Hindlimb muscle (tissue), 1 donor: Measurements from ENCODE around the gene ARID3B. TPM values are rescaled to one million over a fixed set of nuclear protein-coding genes. Genes with fewer than 3 reads are reported as not detected.
"Not testable (repeated sequence)": the region's sequence is repeated elsewhere in the genome, so short reads cannot be mapped to it uniquely, and the experiment has no call there.

ENCODE experiments used
- DNase-seq: peaks from one replicate; pipeline ENCODE4 v3.0.0-alpha.2; 2013
- polyA plus RNA-seq: library from polyadenylated mRNA; unstranded; fragments of 120-200 nt; gene quantifications from one replicate; pipeline ENCODE4 v1.2.1, GENCODE V29; 2013; ENCODE audit not compliant: insufficient read length

ARID3B gene, protein sequence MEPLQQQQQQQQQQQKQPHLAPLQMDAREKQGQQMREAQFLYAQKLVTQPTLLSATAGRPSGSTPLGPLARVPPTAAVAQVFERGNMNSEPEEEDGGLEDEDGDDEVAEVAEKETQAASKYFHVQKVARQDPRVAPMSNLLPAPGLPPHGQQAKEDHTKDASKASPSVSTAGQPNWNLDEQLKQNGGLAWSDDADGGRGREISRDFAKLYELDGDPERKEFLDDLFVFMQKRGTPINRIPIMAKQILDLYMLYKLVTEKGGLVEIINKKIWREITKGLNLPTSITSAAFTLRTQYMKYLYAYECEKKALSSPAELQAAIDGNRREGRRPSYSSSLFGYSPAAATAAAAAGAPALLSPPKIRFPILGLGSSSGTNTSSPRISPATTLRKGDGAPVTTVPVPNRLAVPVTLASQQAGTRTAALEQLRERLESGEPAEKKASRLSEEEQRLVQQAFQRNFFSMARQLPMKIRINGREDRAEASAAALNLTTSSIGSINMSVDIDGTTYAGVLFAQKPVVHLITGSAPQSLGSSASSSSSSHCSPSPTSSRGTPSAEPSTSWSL
- 5.6 TPM for polyA plus RNA-seq

DNA sequence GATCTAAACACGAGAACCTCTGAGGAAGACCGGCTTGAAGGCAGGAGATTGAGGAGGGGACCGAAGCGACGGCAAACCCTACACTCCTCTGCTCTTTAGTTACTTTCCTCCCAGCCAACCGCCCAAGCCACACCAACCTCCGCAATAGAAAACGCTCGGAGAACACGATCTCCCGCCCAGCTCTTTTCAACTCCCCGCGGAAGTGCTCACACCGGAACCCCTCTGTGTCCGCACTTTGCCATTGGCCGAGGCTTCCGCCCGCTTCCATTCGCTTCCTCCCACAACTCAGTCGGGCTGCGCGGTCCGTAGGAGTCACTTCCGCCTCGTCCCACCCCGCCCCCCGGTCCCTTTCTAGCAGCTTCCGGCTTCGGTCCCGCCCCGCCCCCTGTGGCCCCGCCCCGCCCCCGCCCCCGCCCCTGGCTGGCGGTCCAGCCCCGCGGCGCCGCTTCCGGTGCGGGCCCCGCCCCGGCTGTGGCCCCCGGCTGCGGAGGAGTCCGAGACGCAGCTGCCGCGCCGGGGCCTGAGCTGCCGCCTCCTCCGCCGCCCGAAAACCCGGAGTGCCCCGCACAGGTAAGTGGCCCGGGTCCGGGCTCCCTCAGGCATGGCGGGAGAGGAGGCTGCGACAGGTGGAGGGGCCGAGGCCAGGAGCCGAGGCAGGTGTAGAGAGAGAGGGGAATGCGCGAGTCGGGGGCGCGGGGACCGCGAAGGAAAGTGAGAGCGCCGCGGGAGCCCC lies at the start of gene ARID3B:
TSS of gene ARID3B (plus strand) at position 460 of the 733 bp plus-strand sequence. CDS start 2,717 bp downstream, outside the sequence.
- DNase-seq: peak; percentile 95

DNA sequence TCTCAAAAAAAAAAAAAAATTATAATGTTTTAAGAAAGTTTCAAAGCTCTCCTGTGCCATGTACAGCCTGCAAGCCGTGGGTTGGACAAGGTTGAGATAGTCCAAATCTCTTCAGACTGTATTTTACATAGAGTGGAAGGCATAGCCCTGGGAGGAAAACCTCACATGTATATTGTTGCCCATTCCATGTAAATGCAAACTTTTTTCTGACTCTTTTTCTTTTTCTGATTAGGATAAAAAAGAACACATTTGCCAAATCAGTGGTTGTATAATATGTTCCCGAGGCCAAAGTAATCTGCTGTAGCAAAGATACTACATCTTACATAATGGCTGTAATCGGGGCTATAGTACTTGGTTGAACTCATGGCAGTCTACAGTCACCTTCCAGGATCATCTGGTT lies 44.4 kb upstream of the ARID3B start:
- DNase-seq: no peak

DNA sequence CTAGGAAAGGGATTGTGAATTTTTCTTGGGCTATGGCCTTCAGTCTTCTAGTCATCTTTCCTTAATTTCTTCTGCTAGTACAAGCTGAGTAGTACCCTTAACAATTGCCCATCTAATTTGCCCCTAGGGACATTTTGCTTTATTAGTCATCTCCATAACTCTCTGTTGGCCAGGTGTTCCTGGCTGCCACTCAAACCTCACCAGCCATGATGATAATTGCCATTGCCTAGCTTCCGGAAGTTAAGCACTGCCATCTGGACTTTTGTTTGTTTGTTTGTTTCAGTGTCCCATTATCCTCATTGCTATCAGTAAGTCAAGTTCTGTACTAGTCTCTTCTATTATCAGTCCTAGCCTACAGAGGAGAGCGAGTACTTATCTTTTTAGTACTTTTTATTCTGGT lies 43.4 kb upstream of the ARID3B start:
- DNase-seq: no peak

DNA sequence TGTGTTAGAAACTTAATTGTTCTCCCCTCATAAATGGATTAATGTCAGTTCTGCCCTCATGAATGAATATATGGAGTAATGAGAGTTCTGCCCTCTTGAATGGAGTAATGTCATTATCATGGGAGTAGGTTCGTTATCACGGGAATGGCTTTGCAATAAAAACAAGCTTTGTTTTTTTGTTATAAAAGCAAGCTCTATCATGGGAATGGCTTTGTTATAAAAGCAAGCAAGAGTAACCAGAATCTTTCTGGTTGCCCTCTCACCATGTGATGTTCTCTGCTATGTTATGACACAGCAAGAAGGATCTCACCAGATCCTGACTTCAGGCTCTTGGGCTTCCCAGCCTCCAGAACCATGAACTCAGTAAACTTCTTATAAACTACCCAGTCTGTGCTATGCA lies 41.7 kb upstream of the ARID3B start:
- DNase-seq: no peak

DNA sequence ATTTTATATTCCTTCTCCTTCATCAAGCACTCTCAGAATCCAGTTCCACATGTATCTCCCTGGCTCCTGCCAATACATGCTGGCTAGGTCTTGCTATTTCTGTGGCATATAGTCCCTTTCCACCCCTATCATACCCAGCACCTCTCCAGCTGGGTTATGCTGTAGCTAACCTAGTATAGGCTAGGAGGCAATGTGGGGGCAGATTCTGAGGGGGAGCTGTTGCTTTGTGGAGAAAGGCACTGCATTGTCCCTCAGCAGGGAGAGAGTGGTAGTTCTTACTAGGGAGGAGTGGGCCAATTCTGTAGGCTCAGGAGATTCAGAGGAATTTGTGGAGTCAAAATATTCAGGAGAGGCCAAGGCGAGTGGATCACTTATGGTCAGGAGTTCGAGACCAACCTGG lies 40.6 kb upstream of the ARID3B start:
- DNase-seq: no peak

DNA sequence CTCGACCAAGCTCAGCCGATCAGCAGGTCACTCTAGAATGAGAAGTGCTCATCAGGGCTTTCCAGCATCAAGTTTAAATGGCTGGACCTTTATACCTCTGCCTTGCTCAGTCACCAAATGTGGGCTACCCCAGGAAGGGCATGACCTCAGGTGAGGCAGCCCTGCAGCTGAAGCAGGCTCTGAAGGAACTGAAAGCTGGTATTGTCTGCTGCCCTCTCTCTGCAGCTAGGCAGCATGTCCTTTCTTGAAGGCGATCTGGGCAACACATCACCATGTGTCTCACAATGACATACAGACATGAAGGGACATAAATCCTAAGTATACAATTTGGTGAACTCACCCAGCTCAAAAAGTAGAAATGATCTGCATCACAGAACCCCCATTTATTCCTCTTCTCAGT lies 38.7 kb upstream of the ARID3B start:
- no peak for DNase-seq

DNA sequence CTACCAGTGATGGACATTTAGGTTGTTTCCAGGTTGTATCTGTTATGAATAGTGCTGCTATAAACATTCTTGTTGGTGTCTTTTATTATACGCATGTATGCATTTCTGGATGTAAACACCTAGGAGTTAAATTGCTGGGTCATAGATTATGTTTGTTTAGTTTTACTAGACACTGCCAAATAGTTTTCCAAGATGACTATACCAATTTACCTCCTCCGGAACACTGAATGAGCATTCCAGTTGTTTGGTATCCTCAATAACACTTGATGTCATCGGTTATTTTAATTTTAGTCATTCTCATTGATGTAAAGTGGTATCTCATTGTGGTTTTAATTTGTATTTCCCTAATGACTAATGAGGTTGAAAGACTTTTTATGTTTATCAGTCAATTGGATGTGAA lies 36.6 kb upstream of the ARID3B start:
- no peak for DNase-seq

DNA sequence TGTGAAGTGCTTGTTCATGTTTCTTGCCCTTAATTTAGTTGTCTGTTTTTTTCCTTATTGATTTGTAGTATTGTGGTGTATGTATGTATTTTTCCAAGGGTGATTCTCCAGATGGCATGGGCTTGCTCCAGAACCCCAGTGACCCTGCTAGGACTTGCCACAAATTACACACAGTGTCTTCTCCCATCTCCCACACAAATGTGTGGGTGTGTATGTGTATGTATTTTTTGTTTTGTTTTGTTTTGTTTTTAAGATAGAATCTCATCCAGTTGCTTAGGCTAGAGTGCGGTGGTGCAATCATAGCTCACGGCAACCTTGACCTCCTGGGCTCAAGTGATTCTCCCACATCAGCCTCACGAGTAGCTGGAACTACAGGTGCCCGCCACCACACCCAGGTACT lies 36.2 kb upstream of the ARID3B start:
- DNase-seq: no peak

DNA sequence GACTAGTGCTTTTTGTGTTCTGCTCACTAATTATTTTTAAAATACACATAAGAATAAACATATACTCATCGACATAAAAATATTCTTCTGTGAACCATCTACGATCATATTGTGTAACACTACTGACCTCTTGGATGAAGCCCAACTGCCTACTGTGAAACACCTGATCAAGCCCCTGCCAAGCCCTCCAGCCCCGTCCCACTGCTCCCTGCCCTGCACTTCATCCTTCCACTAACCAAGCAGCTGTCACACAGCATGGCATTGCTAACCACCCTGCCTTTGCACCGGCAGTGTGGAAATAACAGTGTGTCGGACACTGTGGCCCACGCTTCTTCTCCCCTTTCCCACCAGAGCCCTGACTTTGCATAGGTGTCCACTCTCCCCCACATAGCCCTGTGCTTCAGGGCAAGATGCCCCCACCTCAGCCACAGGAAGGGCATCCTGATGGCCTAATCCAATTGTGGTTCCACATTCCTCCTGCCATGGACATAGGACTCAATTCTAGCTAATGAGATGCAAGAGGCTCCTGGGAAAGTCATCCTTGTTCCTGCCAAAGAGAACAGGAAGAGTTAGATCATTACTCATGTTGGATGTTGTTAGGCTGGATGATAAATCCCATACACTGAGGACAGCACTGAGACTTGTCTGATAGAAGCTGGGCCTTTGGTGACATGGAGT lies 35.0 kb upstream of the ARID3B start:
- no peak for DNase-seq

DNA sequence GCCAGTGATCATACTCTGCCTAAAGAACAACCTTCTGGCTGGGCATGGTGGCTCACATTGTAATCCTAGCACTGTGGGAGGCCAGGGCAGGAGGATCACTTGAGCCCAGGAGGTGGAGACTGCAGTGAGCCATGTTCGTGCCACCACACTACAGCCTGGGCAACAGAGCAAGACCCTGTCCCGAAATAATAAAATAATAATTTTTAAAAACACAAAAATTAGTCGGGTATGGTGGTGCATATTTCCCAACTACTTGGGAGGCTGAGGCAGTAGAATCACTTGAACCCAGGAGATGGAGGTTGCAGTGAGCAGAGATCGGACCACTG lies 34.5 kb upstream of the ARID3B start:
- no peak for DNase-seq

DNA sequence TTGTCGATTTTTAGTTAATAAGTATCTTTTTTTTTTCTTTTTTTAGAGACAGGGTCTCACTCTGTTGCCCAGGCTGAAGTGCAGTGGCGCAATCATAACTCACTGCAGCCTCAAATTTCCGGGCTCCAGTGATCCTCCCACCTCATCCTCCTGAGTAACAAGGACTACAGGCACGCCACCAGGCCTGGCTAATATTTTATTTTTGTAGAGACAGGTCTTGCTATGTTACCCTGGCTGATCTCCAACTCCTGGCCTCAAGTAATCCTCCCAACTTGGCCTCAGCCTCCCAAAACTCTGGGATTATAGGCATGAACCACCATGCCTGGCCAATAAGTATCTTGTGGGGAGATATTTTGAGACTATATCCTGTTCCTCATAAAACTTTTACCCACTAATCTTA lies 29.4 kb upstream of the ARID3B start:
- DNase-seq: no peak

DNA sequence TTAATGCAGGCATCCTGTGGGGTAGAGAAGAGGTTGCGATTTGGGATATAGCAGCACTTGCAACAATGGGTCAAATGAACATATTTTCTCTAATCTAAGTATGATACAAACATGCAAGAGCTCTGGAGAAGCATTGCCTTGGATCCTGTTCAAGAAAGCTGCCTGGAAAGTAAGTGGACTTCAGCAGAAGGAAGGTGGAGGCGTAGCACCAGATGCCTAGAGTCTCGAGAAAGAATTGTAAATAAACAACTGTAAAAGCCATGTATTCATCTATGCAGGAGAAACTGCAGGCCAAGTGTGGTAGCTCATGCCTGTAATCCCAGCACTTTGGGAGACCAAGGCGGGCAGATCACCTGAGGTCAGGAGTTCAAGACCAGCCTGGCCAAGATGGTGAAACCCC lies 27.0 kb upstream of the ARID3B start:
- not testable (repeated sequence) for DNase-seq

DNA sequence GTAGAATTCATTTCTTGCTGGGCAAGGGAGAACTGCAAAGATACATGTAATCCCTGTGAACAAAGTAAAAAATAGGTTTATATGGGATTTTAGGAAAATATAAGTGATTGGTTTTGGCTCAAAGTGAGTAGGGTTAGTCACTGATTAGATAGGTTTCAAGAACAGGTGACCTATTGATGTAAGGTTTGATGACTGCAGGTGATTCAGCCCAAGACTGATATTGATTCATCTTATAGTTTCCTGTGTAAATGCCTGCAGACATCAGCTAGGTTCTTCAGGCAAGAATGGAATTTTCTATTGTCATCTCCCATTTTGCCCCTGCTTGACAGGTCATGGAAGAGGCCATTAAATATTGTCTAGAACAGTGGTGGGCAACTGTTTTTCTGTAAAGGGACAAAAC lies 23.9 kb upstream of the ARID3B start:
- no peak for DNase-seq

DNA sequence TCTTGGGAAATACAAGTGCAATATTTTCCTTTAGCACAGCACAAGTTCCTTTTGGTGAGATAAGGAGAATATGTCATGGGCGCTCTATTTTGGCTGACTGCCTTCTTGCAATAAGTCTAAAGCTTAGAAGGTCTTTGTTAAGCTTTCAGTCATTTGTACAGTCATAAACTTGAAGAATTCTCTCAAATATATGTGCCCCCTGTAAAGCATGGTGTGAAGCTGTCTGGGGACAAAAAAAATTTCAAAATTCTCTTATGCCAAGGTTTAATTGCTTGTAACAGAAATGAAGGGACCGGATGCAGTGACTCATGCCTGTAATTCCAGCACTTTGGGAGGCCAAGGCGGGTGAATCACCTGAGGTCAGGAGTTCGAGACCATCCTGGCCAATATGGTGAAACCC lies 21.7 kb upstream of the ARID3B start:
- no peak for DNase-seq

DNA sequence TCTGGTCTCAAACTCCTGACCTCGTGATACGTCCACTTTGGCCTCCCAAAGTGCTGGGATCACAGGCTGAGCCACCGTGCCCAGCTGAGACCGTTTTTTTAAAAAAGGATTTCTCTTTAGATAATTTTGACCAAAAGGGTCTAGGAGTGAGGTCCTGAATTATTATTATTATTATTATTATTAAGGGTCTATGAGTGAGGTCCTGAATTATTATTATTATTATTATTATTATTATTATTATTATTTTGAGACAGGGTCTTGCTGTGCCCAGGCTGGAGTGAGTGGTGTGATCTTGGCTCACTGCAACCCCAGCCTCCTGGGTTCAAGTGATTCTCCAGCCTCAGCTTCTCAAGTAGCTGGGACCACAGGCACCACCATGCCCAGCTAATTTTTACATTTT lies 20.6 kb upstream of the ARID3B start:
- no peak for DNase-seq

DNA sequence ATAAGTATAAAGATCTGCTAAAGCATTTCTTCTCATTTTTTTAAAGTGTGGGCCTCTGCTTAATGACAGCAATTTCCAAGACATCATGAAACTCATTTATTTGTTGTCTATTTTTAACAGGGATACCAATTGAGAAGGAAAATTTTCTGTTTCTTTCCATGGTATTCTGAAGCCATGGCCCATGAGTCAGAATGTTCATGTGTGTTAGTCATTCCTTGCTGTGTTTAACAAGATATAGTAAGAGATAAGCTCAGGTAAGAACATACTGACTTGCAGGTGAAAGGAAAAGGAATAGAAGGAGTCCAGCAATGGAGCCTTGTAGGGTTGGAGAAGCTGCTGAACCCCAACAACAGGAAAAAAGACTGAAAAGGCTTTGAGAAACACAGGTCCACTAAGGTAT lies 17.0 kb upstream of the ARID3B start:
- DNase-seq: no peak

DNA sequence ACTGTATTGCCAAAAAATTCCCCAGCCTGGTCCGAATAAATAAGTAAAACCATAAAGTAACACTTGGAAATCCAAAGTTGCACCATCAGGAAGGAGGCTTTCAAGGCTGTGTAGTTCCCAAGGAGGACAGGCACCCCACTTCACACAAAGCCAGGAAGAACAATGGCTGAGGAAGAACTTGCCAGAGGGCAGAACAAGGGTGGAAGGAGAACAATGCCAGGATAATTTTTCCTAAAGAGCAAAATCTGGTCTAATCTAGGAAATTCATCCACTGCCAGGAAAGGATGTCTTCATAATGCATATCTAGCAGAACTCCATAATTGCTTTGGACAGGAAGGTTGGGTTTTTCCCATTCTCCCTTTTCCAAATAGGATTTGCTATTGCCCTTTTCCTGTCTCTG lies 15.7 kb upstream of the ARID3B start:
- no peak for DNase-seq

DNA sequence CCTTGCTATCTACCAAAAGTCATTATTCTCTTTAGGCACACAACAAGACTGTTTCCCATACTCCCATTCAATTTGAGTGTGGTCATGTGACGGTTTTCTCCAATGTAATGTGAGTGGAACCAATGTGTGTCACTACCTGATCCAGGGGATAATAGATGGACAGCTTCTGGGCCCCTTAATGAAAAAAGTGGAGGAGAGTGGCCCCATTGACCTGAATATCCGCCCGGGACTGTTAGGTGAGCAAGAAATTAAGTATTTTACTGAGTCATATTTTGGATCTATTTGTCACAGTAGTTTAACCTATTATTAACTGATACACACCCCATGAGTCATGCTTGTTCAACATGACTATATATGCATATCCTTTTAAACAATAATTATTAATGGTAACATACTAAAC lies 15.1 kb upstream of the ARID3B start:
- DNase-seq: no peak

DNA sequence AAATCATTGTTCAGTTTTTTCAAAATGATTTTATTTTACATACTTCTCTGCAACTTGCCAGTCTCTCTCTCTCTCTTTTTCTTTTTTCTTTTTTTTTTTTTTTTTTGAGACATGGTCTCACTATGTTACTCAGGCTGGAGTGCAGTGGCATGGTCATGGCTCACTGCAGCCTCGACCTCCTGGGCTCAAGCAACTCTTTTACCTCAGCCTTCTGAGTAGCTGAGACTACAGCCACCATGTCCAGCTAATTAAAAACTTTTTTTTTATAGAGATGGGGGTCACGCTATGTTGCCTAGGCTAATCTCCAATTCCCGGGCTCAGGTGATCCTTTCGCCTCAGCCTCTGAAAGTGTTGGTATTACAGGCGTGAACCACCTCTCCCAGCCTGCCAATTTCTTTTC lies 12.1 kb upstream of the ARID3B start:
- DNase-seq: no peak

DNA sequence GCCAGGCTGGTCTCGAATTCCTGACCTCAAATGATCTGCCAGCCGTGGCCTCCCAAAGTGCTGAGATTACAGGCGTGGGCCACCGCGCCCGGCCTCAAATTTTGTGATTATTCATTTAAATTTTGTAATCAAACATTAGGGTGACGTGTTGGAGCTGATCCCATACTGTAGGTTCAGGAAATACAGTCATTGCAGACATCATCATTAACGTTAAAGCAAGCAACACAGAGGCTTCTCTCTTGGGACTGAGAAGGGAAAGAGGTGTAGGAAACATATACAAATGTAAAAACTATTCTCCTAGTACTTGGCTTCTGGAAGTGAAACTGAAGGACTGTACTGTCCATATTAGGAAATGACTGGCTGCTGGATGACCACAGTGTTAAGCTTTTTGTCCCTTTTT lies 11.1 kb upstream of the ARID3B start:
- no peak for DNase-seq

DNA sequence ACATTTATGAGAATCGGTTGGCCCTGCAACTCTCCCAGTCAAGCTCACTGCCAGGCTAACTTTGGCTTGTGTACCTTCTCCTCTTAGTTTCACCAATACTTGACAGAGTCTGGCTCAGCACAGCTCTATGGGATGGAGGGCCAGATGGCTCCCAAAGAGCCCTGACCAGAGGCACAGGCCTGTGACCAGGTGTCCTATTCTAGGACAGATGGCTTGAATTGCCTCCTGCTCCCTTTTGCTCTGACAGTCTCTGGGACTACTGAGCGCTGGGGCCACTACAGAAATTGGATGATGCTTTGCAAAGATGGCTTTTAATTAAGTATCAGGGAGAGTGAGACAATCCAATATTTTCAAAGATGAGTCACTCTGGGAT lies 10.3 kb upstream of the ARID3B start:
- no peak for DNase-seq

DNA sequence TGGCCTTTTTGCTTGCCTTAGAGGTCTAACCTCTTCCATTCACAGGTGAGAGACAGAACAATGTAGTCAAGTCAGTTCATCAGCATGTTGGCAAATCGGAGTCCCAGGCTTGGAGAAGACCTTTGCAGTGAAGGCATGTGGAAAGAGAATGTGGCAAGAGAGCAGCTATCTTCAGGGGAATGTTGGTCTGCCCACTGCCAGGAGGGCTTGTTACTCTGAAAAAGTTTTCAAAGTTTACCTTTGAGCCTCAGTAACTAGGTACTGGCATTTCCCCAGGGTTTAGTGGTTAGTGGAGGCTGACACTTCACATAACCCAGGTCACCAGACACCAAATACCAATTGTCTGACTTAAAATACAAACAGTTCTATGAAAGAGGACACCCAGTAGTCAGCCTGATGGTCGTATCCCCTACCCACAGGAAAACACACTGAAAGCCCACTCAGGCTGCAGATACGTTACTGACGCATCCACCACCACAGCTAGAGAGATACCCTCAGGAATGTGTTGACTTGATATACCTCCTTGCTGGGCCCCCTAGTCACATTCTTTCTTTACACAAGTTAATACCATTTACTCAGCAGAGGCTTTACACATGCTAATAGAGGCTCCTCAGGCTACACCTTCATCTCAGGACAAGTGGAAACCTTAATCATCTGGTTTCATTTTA lies 9.7 kb upstream of the ARID3B start:
- DNase-seq: no peak
